ENCODE results near the gene ANKRD49.
A peak's percentile ranks its signal among the peaks of the same experiment; 100 is the strongest.

The ANKRD49 gene, protein sequence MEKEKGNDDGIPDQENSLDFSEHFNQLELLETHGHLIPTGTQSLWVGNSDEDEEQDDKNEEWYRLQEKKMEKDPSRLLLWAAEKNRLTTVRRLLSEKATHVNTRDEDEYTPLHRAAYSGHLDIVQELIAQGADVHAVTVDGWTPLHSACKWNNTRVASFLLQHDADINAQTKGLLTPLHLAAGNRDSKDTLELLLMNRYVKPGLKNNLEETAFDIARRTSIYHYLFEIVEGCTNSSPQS

GRCh38 chr11:94493281-94494125, at the start of gene ANKRD49, which contains the start of gene MRE11:
TSS of gene ANKRD49 (plus strand) at chr11:94493984. CDS start at chr11:94496694, 2,710 bp downstream.
TSS of gene MRE11 (minus strand) at chr11:94493844. CDS start at chr11:94492801, 1,043 bp downstream.
- Histone ChIP-seq H3K36me3 (ENCODE audit: insufficient read depth, low read depth, low read length) (peaks cover 36% of the 10 kb centered on the region), H3K27ac (ENCODE audit: low read length) (peak within 1 kb of the TSS; percentile 62), H3K9me3 (ENCODE audit: insufficient read depth, low read depth, low read length) (no peaks in the 10 kb centered on the region), H3K4me1 (ENCODE audit: insufficient read depth, low read length) (peaks cover 2% of the 10 kb centered on the region; the same call in 1 of the 2 replicates), H3K4me3 (ENCODE audit: low read length) (peak within 1 kb of the TSS; percentile 85), H3K9ac (ENCODE audit: low read depth, low read length) (peak within 1 kb of the TSS; percentile 95), H3K27me3 (ENCODE audit: insufficient read depth, low read length) (no peaks in the 10 kb centered on the region)

DNA sequence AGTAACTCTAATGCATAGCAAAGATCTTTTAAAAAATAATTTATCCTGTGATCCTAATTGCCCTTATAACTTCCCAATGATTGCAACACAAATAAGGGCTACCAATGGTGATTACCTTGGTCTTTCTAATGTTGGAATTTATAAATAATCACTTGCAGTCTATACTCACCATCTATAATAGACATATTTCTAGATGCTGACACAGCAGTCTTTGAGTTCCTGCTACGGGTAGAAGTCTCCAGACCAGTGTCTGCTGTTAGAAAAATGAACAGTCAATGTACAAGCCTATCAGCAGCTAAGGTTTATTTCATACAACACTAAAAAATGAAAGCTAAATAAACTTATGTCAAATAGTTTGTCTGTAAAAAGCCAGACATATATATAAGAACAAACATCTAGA, 48.1 kb upstream of the ANKRD49 start:
- Histone ChIP-seq H3K27me3 (ENCODE audit: insufficient read depth, low read length) (no peaks in the 10 kb centered on the region), H3K9ac (ENCODE audit: low read depth, low read length) (no peak overlapping the region), H3K4me1 (ENCODE audit: insufficient read depth, low read length) (no peaks in the 10 kb centered on the region), H3K36me3 (ENCODE audit: insufficient read depth, low read depth, low read length) (peaks cover 39% of the 10 kb centered on the region), H3K4me3 (ENCODE audit: low read length) (no peak overlapping the region), H3K9me3 (ENCODE audit: insufficient read depth, low read depth, low read length) (no peaks in the 10 kb centered on the region), H3K27ac (ENCODE audit: low read length) (no peak overlapping the region)

DNA sequence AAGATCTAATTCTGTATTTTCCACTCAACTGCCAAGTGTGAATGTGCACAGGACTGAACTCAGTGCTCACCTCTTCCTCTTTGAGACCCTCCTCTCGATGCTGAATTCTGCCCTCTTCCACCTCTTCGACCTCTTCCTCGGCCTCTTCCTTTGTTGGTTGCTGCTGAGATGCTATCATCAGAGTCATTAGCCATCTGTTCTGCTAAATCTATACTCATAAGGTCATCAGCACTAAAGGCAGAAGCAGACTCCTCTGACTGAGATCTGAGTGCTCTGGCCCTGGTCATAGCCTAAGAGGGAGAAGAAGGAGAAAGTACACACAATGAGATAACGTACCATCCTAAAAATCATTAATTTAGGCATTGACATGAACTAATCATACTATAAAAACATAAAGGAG, 46.6 kb upstream of the ANKRD49 start:
- no peaks in the 10 kb centered on the region for H3K27me3 ChIP-seq (ENCODE audit: insufficient read depth, low read length)
- H3K9ac ChIP-seq (ENCODE audit: low read depth, low read length): no peak overlapping the region
- no peak overlapping the region for H3K4me3 ChIP-seq (ENCODE audit: low read length)
- H3K4me1 ChIP-seq (ENCODE audit: insufficient read depth, low read length): no peaks in the 10 kb centered on the region
- H3K9me3 ChIP-seq (ENCODE audit: insufficient read depth, low read depth, low read length): no peaks in the 10 kb centered on the region
- H3K27ac ChIP-seq (ENCODE audit: low read length): no peak overlapping the region
- H3K36me3 ChIP-seq (ENCODE audit: insufficient read depth, low read depth, low read length): peaks cover 39% of the 10 kb centered on the region

- Histone ChIP-seq H3K4me3 (ENCODE audit: low read length) (no peak overlapping the region), H3K27me3 (ENCODE audit: insufficient read depth, low read length) (no peaks in the 10 kb centered on the region), H3K36me3 (ENCODE audit: insufficient read depth, low read depth, low read length) (peaks cover 39% of the 10 kb centered on the region), H3K4me1 (ENCODE audit: insufficient read depth, low read length) (no peaks in the 10 kb centered on the region), H3K9me3 (ENCODE audit: insufficient read depth, low read depth, low read length) (no peaks in the 10 kb centered on the region), H3K9ac (ENCODE audit: low read depth, low read length) (no peak overlapping the region), H3K27ac (ENCODE audit: low read length) (no peak overlapping the region)
These were observed 44.8 kb upstream of the ANKRD49 start for GRCh38 chr11:94449029-94449428.

DNA sequence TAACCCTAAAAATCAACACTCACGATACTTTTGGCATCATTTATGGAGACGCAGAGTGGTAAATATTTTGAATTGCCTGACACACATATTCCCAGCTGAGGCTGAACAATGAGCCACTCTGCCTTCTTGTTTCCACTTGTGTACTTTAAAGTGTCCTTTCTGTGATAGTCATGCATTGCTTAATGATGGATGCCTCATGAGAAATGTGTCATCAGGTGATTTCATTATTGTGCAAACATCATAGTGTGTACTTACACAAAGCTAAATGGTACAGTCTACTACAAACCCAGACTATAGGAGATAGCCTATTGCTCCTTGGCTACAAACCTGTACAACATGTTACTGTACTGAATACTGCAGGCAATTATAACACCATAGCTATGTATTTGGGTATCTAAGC, 44.3 kb upstream of the ANKRD49 start:
- H3K4me1 ChIP-seq (ENCODE audit: insufficient read depth, low read length): no peaks in the 10 kb centered on the region
- no peak overlapping the region for H3K27ac ChIP-seq (ENCODE audit: low read length)
- H3K9ac ChIP-seq (ENCODE audit: low read depth, low read length): no peak overlapping the region
- no peaks in the 10 kb centered on the region for H3K9me3 ChIP-seq (ENCODE audit: insufficient read depth, low read depth, low read length)
- H3K27me3 ChIP-seq (ENCODE audit: insufficient read depth, low read length): no peaks in the 10 kb centered on the region
- H3K36me3 ChIP-seq (ENCODE audit: insufficient read depth, low read depth, low read length): peaks cover 38% of the 10 kb centered on the region
- no peak overlapping the region for H3K4me3 ChIP-seq (ENCODE audit: low read length)

GRCh38 chr11:94450048-94450447, 43.7 kb upstream of the ANKRD49 start:
- H3K36me3 ChIP-seq (ENCODE audit: insufficient read depth, low read depth, low read length): peaks cover 41% of the 10 kb centered on the region
- H3K27me3 ChIP-seq (ENCODE audit: insufficient read depth, low read length): no peaks in the 10 kb centered on the region
- H3K27ac ChIP-seq (ENCODE audit: low read length): no peak overlapping the region
- no peaks in the 10 kb centered on the region for H3K4me1 ChIP-seq (ENCODE audit: insufficient read depth, low read length)
- no peak overlapping the region for H3K4me3 ChIP-seq (ENCODE audit: low read length)
- no peak overlapping the region for H3K9ac ChIP-seq (ENCODE audit: low read depth, low read length)
- no peaks in the 10 kb centered on the region for H3K9me3 ChIP-seq (ENCODE audit: insufficient read depth, low read depth, low read length)

GRCh38 chr11:94452988-94453387, 40.8 kb upstream of the ANKRD49 start:
- Histone ChIP-seq H3K9ac (ENCODE audit: low read depth, low read length) (no peak overlapping the region), H3K4me3 (ENCODE audit: low read length) (no peak overlapping the region)

DNA sequence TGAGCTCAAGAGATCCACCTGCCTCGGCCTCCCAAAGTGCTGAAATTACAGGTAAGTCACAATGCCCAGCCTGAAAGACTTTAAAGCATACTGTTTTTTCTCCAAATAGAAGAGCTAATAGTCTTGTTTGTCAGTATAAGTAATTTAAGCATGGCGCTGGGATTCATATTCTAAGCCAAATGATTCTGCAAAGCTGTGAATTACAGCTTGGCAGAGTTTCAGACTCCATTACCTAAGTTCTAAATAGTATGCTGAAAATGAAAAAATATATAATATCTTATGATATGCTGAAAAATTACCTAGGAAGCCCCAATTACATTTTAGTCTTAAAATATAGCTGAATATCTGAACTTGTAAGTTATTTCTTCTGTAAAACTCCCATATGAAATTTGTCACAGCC, 39.5 kb upstream of the ANKRD49 start:
- Histone ChIP-seq H3K27me3 (ENCODE audit: insufficient read depth, low read length) (no peaks in the 10 kb centered on the region), H3K4me3 (ENCODE audit: low read length) (no peak overlapping the region), H3K4me1 (ENCODE audit: insufficient read depth, low read length) (no peaks in the 10 kb centered on the region), H3K9ac (ENCODE audit: low read depth, low read length) (no peak overlapping the region), H3K9me3 (ENCODE audit: insufficient read depth, low read depth, low read length) (no peaks in the 10 kb centered on the region), H3K36me3 (ENCODE audit: insufficient read depth, low read depth, low read length) (peaks cover 49% of the 10 kb centered on the region), H3K27ac (ENCODE audit: low read length) (no peak overlapping the region)

More at GRCh38 chr11:94452988-94453387, 40.8 kb upstream of the ANKRD49 start:
- H3K27ac ChIP-seq (ENCODE audit: low read length): no peak overlapping the region
- no peaks in the 10 kb centered on the region for H3K27me3 ChIP-seq (ENCODE audit: insufficient read depth, low read length)
- peaks cover 41% of the 10 kb centered on the region for H3K36me3 ChIP-seq (ENCODE audit: insufficient read depth, low read depth, low read length)
- H3K9me3 ChIP-seq (ENCODE audit: insufficient read depth, low read depth, low read length): no peaks in the 10 kb centered on the region
- no peaks in the 10 kb centered on the region for H3K4me1 ChIP-seq (ENCODE audit: insufficient read depth, low read length)

- no peak overlapping the region for H3K9ac ChIP-seq (ENCODE audit: low read depth, low read length)
- H3K4me1 ChIP-seq (ENCODE audit: insufficient read depth, low read length): no peaks in the 10 kb centered on the region
- no peaks in the 10 kb centered on the region for H3K9me3 ChIP-seq (ENCODE audit: insufficient read depth, low read depth, low read length)
- no peak overlapping the region for H3K27ac ChIP-seq (ENCODE audit: low read length)
- H3K36me3 ChIP-seq (ENCODE audit: insufficient read depth, low read depth, low read length): peaks cover 65% of the 10 kb centered on the region
- no peaks in the 10 kb centered on the region for H3K27me3 ChIP-seq (ENCODE audit: insufficient read depth, low read length)
- no peak overlapping the region for H3K4me3 ChIP-seq (ENCODE audit: low read length)
These were observed 37.9 kb upstream of the ANKRD49 start for GRCh38 chr11:94455861-94456260.

GRCh38 chr11:94457118-94458029, 36.4 kb upstream of the ANKRD49 start:
- no peaks in the 10 kb centered on the region for H3K4me1 ChIP-seq (ENCODE audit: insufficient read depth, low read length)
- no peak overlapping the region for H3K27ac ChIP-seq (ENCODE audit: low read length)
- H3K9me3 ChIP-seq (ENCODE audit: insufficient read depth, low read depth, low read length): no peaks in the 10 kb centered on the region
- H3K4me3 ChIP-seq (ENCODE audit: low read length): no peak overlapping the region
- H3K36me3 ChIP-seq (ENCODE audit: insufficient read depth, low read depth, low read length): peaks cover 69% of the 10 kb centered on the region
- H3K27me3 ChIP-seq (ENCODE audit: insufficient read depth, low read length): no peaks in the 10 kb centered on the region
- no peak overlapping the region for H3K9ac ChIP-seq (ENCODE audit: low read depth, low read length)

DNA sequence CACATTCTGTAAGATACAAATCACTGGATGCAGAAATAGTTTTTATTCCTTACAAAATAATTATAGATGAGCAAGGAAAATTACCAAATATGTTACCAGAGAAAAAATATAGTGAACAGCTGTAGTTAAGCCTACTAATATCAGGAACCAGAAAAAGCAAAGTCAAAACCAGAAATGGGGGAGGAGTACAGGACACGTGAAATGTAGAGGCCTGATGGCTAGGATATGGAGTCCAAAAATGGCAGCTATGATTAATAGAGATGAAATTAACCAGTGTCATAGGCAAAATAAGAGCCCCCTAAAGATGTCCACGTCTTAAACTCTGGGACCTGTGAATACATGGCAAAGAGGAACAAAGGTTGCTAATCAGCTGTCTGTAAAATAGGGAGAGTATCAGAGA, 34.2 kb upstream of the ANKRD49 start:
- Histone ChIP-seq H3K4me1 (ENCODE audit: insufficient read depth, low read length) (no peaks in the 10 kb centered on the region), H3K27me3 (ENCODE audit: insufficient read depth, low read length) (no peaks in the 10 kb centered on the region), H3K9ac (ENCODE audit: low read depth, low read length) (no peak overlapping the region), H3K36me3 (ENCODE audit: insufficient read depth, low read depth, low read length) (peaks cover 58% of the 10 kb centered on the region), H3K27ac (ENCODE audit: low read length) (no peak overlapping the region), H3K4me3 (ENCODE audit: low read length) (no peak overlapping the region), H3K9me3 (ENCODE audit: insufficient read depth, low read depth, low read length) (no peaks in the 10 kb centered on the region)
